Thyroid gland (tissue), 4 donors: ENCODE measurements around the gene CHST13.

Source experiments
- POLR2A ChIP-seq, 2 donors: fragments of 450-650 bp; IDR thresholded peaks; one replicate each; pipeline ENCODE4 v1.6.1; 2017; ENCODE audit warnings: antibody characterized with exemption in 2 of 2, mild to moderate bottlenecking in 2 of 2, moderate library complexity in 1 of 2
- TF ChIP-seq, protein P1 (sequence below), 6 experiments: fragments of 200-600 bp in 3 of 6; fragments of 450-650 bp in 3 of 6; sonication (generic) in 3 of 6; IDR thresholded peaks; one replicate each; pipeline ENCODE4 v1.5.1; 2016 to 2019; ENCODE audit warnings: antibody characterized with exemption in 6 of 6, mild to moderate bottlenecking in 2 of 6, inconsistent platforms in 1 of 6, moderate library complexity in 1 of 6

DNA sequence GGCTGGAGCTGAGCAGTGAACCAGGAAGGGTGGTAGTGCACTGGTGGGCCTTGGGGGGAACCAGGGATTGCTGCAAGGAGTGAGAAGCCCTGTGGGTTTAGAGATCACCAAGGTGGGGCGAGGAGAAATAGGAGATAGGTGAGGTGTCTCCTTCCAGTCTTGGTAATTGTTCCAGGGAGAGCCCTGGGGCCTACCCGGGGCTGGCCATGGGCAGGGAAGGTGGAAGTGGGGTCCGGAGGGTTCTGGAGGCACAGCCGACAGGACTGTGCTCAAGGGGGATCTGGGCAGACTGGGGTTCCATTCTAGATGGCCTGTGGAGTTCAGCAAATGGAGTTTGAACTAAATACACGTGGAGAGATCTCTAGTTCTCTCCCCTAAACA is 4.5 kb downstream of the CHST13 start:
- TF ChIP-seq, protein P1, sequence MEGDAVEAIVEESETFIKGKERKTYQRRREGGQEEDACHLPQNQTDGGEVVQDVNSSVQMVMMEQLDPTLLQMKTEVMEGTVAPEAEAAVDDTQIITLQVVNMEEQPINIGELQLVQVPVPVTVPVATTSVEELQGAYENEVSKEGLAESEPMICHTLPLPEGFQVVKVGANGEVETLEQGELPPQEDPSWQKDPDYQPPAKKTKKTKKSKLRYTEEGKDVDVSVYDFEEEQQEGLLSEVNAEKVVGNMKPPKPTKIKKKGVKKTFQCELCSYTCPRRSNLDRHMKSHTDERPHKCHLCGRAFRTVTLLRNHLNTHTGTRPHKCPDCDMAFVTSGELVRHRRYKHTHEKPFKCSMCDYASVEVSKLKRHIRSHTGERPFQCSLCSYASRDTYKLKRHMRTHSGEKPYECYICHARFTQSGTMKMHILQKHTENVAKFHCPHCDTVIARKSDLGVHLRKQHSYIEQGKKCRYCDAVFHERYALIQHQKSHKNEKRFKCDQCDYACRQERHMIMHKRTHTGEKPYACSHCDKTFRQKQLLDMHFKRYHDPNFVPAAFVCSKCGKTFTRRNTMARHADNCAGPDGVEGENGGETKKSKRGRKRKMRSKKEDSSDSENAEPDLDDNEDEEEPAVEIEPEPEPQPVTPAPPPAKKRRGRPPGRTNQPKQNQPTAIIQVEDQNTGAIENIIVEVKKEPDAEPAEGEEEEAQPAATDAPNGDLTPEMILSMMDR (IDR thresholded peaks at IDR 0.05): no peak
- TF ChIP-seq POLR2A (IDR thresholded peaks at IDR 0.05): no peak
